OCI-LY1 (cell line): ENCODE measurements around the gene ATP9B.

ENCODE experiments used
- EZH2 ChIP-seq: fragments of 200-600 bp; sonication (generic), shearing (Covaris generic); IDR thresholded peaks from 2 replicates; pipeline ENCODE4 v1.8.0; 2017; ENCODE audit warnings: borderline replicate concordance, mixed run types, mild to moderate bottlenecking, antibody characterized with exemption, low read length, moderate library complexity, mixed read lengths
- TF ChIP-seq, protein P1 (sequence below): fragments of 200-600 bp; sonication (generic), shearing (Covaris generic); IDR thresholded peaks from 2 replicates; pipeline ENCODE4 v1.5.1; 2017; ENCODE audit warnings: mild to moderate bottlenecking, antibody characterized with exemption, low read length, moderate library complexity, mixed read lengths

DNA sequence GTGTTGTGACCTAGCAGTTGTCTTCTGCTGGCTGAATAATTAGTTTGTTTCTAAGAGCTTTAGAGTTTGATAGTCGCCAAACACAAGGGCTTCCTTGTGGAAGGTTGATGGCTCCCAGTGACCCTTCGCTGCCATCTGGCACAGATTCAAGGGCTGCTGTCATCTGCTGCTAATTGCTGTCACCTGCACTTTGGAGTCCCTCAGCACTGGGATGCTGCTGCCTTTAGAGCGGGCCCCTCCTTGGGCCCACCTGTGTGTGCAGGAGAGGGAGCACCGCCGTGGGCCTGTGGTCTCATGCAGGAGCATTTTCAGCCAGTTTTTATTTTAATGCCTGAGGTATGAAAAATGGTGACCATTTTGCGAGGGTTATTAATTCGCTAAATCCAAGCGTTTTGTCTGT lies 172.6 kb downstream of the ATP9B start:
- TF ChIP-seq EZH2: no peak
- TF ChIP-seq, protein P1, sequence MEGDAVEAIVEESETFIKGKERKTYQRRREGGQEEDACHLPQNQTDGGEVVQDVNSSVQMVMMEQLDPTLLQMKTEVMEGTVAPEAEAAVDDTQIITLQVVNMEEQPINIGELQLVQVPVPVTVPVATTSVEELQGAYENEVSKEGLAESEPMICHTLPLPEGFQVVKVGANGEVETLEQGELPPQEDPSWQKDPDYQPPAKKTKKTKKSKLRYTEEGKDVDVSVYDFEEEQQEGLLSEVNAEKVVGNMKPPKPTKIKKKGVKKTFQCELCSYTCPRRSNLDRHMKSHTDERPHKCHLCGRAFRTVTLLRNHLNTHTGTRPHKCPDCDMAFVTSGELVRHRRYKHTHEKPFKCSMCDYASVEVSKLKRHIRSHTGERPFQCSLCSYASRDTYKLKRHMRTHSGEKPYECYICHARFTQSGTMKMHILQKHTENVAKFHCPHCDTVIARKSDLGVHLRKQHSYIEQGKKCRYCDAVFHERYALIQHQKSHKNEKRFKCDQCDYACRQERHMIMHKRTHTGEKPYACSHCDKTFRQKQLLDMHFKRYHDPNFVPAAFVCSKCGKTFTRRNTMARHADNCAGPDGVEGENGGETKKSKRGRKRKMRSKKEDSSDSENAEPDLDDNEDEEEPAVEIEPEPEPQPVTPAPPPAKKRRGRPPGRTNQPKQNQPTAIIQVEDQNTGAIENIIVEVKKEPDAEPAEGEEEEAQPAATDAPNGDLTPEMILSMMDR: no peak
